ENCODE results near the gene UBE2O.

- TF ChIP-seq CTCF (IDR thresholded peaks at IDR 0.05; ENCODE audit: low read length), result no peak
- no peak for TF ChIP-seq EZH2 (IDR thresholded peaks at IDR 0.05; ENCODE audit: borderline replicate concordance, low read length)
Measured at GRCh38 chr17:76437467-76438402, 15.2 kb downstream of the UBE2O start.

All from OCI-LY1 (cell line).